IMR-90 (cell line): ENCODE results near the gene AKAP6.

Source experiments
- POLR2A ChIP-seq: IDR thresholded peaks from 2 replicates; pipeline ENCODE4 v1.6.1; 2012; ENCODE audit warnings: mild to moderate bottlenecking, low read depth, low read length
- RAD21 ChIP-seq: IDR thresholded peaks from 2 replicates; pipeline ENCODE4 v1.6.1; 2012; ENCODE audit warnings: low read length, improper control_type of control experiment
- RFX5 ChIP-seq: IDR thresholded peaks from 2 replicates; pipeline ENCODE4 v1.8.0; 2012; ENCODE audit warnings: low read depth, mild to moderate bottlenecking, low read length, moderate library complexity
- TF ChIP-seq, protein P1 (sequence below): conservative IDR thresholded peaks from 2 replicates; pipeline ENCODE4 v1.5.1; 2012; ENCODE audit warnings: mild to moderate bottlenecking, low read depth, low read length, improper control_type of control experiment
- TF ChIP-seq, protein P2 (sequence below): fragments of 150-350 bp; IDR thresholded peaks from 2 replicates; pipeline ENCODE4 v1.6.1; 2017; ENCODE audit warnings: mild to moderate bottlenecking, antibody characterized with exemption, low read length, low read depth

DNA sequence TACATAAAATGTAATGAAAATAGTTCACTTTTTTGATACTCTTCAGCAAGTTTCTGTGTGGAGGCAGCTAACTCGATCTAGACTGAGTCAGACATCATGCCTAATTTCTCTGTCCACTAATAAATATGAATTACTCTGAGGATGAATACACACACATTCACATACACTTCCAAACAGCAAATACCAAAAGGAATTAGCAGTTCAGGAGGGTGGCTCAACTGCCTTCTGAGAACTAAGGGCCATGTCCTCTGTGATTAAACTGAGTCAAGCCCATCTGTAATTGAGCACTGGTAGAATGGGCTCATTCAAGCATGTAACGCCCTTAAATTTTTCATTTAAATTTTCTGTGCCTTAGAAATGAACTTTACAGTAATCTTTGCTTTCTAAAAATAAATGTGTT, 242.5 kb downstream of the AKAP6 start:
- TF ChIP-seq POLR2A (no peak), RFX5 (no peak), RAD21 (no peak)
- TF ChIP-seq, protein P1, sequence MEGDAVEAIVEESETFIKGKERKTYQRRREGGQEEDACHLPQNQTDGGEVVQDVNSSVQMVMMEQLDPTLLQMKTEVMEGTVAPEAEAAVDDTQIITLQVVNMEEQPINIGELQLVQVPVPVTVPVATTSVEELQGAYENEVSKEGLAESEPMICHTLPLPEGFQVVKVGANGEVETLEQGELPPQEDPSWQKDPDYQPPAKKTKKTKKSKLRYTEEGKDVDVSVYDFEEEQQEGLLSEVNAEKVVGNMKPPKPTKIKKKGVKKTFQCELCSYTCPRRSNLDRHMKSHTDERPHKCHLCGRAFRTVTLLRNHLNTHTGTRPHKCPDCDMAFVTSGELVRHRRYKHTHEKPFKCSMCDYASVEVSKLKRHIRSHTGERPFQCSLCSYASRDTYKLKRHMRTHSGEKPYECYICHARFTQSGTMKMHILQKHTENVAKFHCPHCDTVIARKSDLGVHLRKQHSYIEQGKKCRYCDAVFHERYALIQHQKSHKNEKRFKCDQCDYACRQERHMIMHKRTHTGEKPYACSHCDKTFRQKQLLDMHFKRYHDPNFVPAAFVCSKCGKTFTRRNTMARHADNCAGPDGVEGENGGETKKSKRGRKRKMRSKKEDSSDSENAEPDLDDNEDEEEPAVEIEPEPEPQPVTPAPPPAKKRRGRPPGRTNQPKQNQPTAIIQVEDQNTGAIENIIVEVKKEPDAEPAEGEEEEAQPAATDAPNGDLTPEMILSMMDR = no peak
- TF ChIP-seq, protein P2, sequence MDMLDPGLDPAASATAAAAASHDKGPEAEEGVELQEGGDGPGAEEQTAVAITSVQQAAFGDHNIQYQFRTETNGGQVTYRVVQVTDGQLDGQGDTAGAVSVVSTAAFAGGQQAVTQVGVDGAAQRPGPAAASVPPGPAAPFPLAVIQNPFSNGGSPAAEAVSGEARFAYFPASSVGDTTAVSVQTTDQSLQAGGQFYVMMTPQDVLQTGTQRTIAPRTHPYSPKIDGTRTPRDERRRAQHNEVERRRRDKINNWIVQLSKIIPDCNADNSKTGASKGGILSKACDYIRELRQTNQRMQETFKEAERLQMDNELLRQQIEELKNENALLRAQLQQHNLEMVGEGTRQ = no peak
